RWPE2 (cell line): ENCODE measurements around the gene GRPEL1.

Experiments
- ATAC-seq: fragments of 200-7000 bp; cut with Tn5 transposase; 3 replicates; pipeline ENCODE4 v1.9.1; 2021; ENCODE audit warnings: low read depth
- DNase-seq: peaks from one replicate; pipeline ENCODE4 v3.0.0-alpha.2; 2020; ENCODE audit warnings: low spot score
- H3K27ac ChIP-seq: fragments of 450-650 bp; 2 replicates; pipeline ENCODE4 v1.5.1; 2017; ENCODE audit warnings: mild to moderate bottlenecking; ENCODE audit not compliant: poor library complexity, severe bottlenecking
- H3K27me3 ChIP-seq: fragments of 250-450 bp; sonication (Bioruptor Pico); 2 replicates; pipeline ENCODE4 v1.5.1; 2021; ENCODE audit warnings: mild to moderate bottlenecking, moderate library complexity; ENCODE audit not compliant: insufficient read depth, poor library complexity, severe bottlenecking
- H3K36me3 ChIP-seq: fragments of 250-450 bp; sonication (Bioruptor Pico); 2 replicates; pipeline ENCODE4 v1.5.1; 2020; ENCODE audit warnings: low read depth, mild to moderate bottlenecking, moderate library complexity
- H3K4me1 ChIP-seq: fragments of 250-450 bp; sonication (Bioruptor Pico); 2 replicates; pipeline ENCODE4 v1.5.1; 2021; ENCODE audit warnings: mild to moderate bottlenecking, moderate library complexity; ENCODE audit not compliant: insufficient read depth, poor library complexity, severe bottlenecking
- H3K4me3 ChIP-seq: fragments of 250-450 bp; sonication (Bioruptor Pico); 2 replicates; pipeline ENCODE4 v1.5.1; 2021; ENCODE audit warnings: mild to moderate bottlenecking, moderate library complexity; ENCODE audit not compliant: severe bottlenecking
- H3K9me3 ChIP-seq: fragments of 250-450 bp; sonication (Bioruptor Pico); 2 replicates; pipeline ENCODE4 v1.5.1; 2021; ENCODE audit warnings: mild to moderate bottlenecking, moderate library complexity; ENCODE audit not compliant: severe bottlenecking
- TF ChIP-seq, protein P1 (sequence below): fragments of 450-650 bp; IDR thresholded peaks from one replicate; pipeline ENCODE4 v1.5.1; 2017; ENCODE audit warnings: mild to moderate bottlenecking, moderate library complexity; ENCODE audit not compliant: poor library complexity, severe bottlenecking

GRPEL1 gene

DNA sequence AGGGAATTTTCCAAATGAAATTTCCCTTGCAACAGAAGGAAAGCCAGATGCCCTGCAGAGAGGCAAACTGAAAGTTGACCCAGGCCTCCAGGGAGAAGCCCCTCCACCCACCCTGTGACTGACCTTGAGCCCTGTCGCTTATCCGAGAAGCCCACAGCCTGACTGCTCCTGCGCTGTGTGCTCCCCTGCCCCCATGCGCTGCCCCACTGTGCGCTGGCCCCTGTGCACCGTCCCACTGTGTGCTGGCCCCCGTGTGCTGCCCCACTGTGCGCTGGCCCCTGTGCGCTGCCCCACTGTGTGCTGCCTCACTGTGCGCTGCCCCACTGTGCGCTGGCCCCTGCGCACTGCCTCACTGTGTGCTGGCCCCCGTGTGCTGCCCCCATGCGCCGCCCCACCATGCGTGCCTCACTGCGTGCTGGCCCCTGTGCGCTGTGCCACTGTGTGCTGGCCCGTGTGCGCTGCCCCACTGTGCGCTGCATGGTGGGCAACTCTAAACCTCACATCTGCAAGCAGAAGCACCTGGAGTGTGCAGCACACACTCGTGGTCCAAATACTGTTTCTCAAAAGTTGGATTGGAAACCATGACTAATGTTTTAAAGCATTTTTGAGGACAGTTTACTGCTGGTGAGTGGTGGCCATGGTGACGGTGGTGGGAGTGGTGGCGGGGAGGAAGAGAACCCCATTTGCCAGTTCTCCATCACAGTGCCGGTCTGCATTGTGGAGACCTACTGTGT is 8.3 kb upstream of the GRPEL1 start:
- H3K36me3 ChIP-seq: no peaks in the 10 kb centered on the region
- H3K4me3 ChIP-seq: no peak overlapping the region
- DNase-seq: no peak
- ATAC-seq: no peak
- H3K27ac ChIP-seq: no peak overlapping the region
- H3K27me3 ChIP-seq: peaks cover 2% of the 10 kb centered on the region
- TF ChIP-seq, protein P1, sequence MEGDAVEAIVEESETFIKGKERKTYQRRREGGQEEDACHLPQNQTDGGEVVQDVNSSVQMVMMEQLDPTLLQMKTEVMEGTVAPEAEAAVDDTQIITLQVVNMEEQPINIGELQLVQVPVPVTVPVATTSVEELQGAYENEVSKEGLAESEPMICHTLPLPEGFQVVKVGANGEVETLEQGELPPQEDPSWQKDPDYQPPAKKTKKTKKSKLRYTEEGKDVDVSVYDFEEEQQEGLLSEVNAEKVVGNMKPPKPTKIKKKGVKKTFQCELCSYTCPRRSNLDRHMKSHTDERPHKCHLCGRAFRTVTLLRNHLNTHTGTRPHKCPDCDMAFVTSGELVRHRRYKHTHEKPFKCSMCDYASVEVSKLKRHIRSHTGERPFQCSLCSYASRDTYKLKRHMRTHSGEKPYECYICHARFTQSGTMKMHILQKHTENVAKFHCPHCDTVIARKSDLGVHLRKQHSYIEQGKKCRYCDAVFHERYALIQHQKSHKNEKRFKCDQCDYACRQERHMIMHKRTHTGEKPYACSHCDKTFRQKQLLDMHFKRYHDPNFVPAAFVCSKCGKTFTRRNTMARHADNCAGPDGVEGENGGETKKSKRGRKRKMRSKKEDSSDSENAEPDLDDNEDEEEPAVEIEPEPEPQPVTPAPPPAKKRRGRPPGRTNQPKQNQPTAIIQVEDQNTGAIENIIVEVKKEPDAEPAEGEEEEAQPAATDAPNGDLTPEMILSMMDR: no peak
- H3K4me1 ChIP-seq: no peaks in the 10 kb centered on the region
- H3K9me3 ChIP-seq: peaks cover 2% of the 10 kb centered on the region

DNA sequence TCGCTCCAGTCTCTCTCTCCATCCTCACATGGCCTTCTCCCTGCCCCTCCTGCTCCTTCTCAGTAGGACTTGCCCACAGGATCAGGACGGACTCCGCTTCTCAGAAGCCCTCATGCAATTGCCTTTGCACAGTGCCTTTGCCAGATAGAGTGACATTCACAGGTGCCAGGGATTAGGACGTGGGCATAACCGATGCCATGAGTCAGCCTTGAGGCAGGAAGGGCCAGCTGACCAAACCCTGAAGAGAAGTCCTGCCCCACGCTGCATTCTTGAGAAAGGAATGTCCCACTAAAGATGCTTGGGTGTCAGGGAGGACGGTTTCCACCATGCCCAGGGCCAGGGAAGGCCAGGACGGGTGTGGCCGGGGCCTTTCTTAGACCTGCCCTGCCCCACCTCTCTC is 6.6 kb upstream of the GRPEL1 start:
- no peak overlapping the region for H3K27ac ChIP-seq
- DNase-seq (no peak), ATAC-seq (peak; percentile 32; the same call in 1 of the 3 replicates)
- H3K9me3 ChIP-seq: no peaks in the 10 kb centered on the region
- H3K27me3 ChIP-seq: no peaks in the 10 kb centered on the region
- no peaks in the 10 kb centered on the region for H3K4me1 ChIP-seq
- H3K36me3 ChIP-seq: no peaks in the 10 kb centered on the region
- no peak overlapping the region for H3K4me3 ChIP-seq
- TF ChIP-seq, protein P1: no peak

DNA sequence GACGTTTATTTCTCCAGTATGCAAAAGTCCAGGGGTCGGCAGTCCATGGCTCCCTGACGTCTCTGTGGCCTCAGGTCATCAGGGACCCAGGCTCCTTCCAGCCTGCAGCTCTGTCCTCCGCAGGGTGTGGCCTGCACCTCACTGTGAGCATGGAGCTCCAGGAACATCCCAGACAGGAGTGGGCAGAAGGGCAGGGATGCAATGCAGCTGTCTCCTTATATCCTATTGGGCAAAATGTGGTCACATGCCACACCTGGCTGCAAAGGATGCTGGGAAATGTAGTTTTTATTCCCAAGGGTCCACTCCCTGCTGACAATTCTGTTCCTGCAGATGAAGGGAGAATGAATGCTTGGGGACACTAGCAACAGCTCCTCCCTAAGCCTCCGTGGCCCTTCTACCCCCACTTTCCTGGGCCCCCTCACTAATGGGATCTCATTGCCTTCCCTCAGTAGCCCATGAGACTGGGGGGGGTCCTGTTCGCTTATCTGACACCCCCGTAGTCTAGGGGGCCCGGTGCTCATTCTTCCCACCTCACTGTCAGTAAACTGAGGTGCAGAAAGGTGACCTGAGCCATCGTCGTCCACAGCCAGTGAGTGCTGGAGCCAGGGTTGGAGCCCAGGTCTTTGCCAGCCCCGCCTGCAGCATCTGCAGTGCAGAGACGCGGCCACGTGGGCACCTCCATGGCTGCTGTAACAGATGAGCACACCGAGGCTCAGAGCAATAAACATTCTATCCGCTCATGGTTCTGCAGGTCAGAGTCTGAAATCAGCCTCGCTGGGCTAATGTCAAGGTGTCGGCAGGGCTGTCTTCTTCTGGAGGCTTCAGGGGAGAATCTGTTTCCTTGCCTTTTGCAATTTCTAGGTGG is 5.9 kb upstream of the GRPEL1 start:
- no peaks in the 10 kb centered on the region for H3K36me3 ChIP-seq
- H3K27ac ChIP-seq: no peak overlapping the region
- H3K9me3 ChIP-seq: no peaks in the 10 kb centered on the region
- no peaks in the 10 kb centered on the region for H3K4me1 ChIP-seq
- H3K4me3 ChIP-seq: no peak overlapping the region
- DNase-seq (no peak), ATAC-seq (peak; percentile 56)
- TF ChIP-seq, protein P1: no peak
- H3K27me3 ChIP-seq: no peaks in the 10 kb centered on the region

DNA sequence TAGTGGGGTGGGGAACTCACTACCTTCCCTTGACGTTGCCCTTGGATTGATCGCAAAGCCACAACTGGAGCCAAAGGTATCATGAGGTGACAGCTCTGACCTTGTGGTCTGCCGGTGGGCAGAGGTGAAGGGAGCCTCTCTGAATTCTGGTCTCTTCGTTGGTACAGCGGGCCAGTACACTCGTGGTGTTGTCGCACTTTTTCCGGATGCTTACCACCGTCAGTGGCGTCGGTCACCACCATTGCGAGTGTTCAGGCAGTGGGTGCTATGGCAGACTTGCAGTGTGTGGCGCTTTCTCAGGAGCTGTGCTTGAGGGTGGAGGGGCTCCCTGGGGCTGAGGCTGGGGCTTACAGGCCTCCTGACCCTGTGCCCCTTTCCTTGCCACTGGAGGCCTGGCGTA is 5.2 kb upstream of the GRPEL1 start:
- TF ChIP-seq, protein P1: no peak
- no peak for DNase-seq
- H3K4me1 ChIP-seq: no peaks in the 10 kb centered on the region
- H3K27ac ChIP-seq: no peak overlapping the region
- no peaks in the 10 kb centered on the region for H3K27me3 ChIP-seq
- no peak overlapping the region for H3K4me3 ChIP-seq
- no peak for ATAC-seq
- H3K36me3 ChIP-seq: no peaks in the 10 kb centered on the region
- no peaks in the 10 kb centered on the region for H3K9me3 ChIP-seq
